Stimulated activated effector memory CD8-positive, alpha-beta T cell treated with anti-CD3 and anti-CD28 coated beads, Interleukin-12 subunit alpha, Interleukin-12 subunit beta, amount 100 ng/mL, for 72 hours (primary cell): Measurements from ENCODE around the gene DGKA.
"Not testable (repeated sequence)": the region's sequence is repeated elsewhere in the genome, so short reads cannot be mapped to it uniquely, and the experiment has no call there.

Experiments used
- ATAC-seq: fragments of 150-1000 bp; cut with Tn5 transposase; 2 replicates; pipeline ENCODE4 v1.10.0; 2021
- DNase-seq, 2 donors: peaks; one replicate each; pipeline ENCODE4 v3.0.0; 2021 to 2022; ENCODE audit warnings: low spot score in 2 of 2
- H3K27ac Mint-ChIP-seq: one replicate; pipeline ENCODE4 v1.8.0; 2022; ENCODE audit warnings: mild to moderate bottlenecking, mixed read lengths
- H3K36me3 Mint-ChIP-seq: one replicate; pipeline ENCODE4 v1.8.0; 2022; ENCODE audit warnings: mild to moderate bottlenecking, mixed read lengths
- H3K4me1 Mint-ChIP-seq: one replicate; pipeline ENCODE4 v1.8.0; 2022; ENCODE audit warnings: mixed read lengths
- H3K4me3 Mint-ChIP-seq: one replicate; pipeline ENCODE4 v1.8.0; 2022; ENCODE audit warnings: mild to moderate bottlenecking, mixed read lengths
- H3K9me3 Mint-ChIP-seq: one replicate; pipeline ENCODE4 v1.8.0; 2022; ENCODE audit warnings: mixed read lengths

The DGKA gene

DNA sequence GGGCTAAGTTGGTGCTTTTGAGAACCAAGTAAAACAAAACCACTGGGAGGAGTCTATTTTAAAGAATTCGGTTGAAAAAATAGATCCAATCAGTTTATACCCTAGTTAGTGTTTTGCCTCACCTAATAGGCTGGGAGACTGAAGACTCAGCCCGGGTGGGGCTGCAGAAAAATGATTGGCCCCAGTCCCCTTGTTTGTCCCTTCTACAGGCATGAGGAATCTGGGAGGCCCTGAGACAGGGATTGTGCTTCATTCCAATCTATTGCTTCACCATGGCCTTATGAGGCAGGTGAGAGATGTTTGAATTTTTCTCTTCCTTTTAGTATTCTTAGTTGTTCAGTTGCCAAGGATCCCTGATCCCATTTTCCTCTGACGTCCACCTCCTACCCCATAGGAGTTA lies 41.1 kb downstream of the DGKA start:
- no peak overlapping the region for H3K27ac Mint-ChIP-seq
- H3K4me3 Mint-ChIP-seq, result no peak overlapping the region
- peaks cover 2% of the 10 kb centered on the region for H3K36me3 Mint-ChIP-seq

GRCh38 chr12:55972456-55972855 lies 41.5 kb downstream of the DGKA start:
- peaks cover 22% of the 10 kb centered on the region for H3K4me1 Mint-ChIP-seq
- H3K27ac Mint-ChIP-seq, result no peak overlapping the region
- no peaks in the 10 kb centered on the region for H3K36me3 Mint-ChIP-seq
- no peak overlapping the region for H3K4me3 Mint-ChIP-seq
- ATAC-seq (no peak), DNase-seq (no peak)
- H3K9me3 Mint-ChIP-seq, result no peaks in the 10 kb centered on the region

More for the DNA sequence above, 41.1 kb downstream of the DGKA start:
- peaks cover 22% of the 10 kb centered on the region for H3K4me1 Mint-ChIP-seq
- no peaks in the 10 kb centered on the region for H3K9me3 Mint-ChIP-seq
- DNase-seq (no peak), ATAC-seq (no peak)

GRCh38 chr12:55972911-55973598 lies 42.1 kb downstream of the DGKA start:
- Mint-ChIP-seq H3K36me3 (no peaks in the 10 kb centered on the region), H3K4me3 (no peak overlapping the region)
- no peak for ATAC-seq

GRCh38 chr12:55973599-55974307 lies 42.8 kb downstream of the DGKA start, which contains the start of gene RAB5B:
Gene RAB5B (plus strand): TSS chr12:55974078. CDS start chr12:55986961, 12,883 bp downstream.
- no peak within 1 kb of the TSS for H3K4me3 Mint-ChIP-seq
- ATAC-seq (peak; percentile 96), DNase-seq (peak; percentile 85 to 97)
- no peaks in the 10 kb centered on the region for H3K9me3 Mint-ChIP-seq
- peaks cover 23% of the 10 kb centered on the region for H3K4me1 Mint-ChIP-seq
- peaks cover 7% of the 10 kb centered on the region for H3K36me3 Mint-ChIP-seq
- H3K27ac Mint-ChIP-seq, result no peak within 1 kb of the TSS

More at GRCh38 chr12:55972911-55973598, 42.1 kb downstream of the DGKA start:
- no peak overlapping the region for H3K27ac Mint-ChIP-seq
- H3K4me1 Mint-ChIP-seq, result peaks cover 22% of the 10 kb centered on the region
- DNase-seq, result no peak
- H3K9me3 Mint-ChIP-seq, result no peaks in the 10 kb centered on the region

DNA sequence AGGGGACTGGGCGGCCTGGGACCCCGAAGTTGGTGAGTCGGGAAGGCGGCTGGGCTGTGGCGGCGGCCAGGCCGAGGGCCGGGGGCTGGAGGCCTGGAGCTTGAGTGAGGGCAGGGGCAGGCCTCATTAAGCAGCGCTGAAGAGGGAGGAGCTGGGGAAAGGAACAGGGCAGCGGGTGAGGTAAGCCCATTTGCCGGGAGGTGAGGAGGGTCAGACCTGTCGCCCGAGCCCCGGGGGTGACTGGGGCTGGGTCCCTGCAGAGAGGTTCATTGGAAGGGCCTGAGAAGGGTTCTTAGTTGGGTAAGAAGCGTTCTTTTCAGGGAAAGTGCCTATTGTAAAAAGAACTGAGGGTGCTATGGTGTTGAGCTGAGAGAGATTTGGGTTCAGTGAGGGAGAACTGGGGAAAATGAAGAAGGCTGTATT lies 43.4 kb downstream of the DGKA start:
- Mint-ChIP-seq H3K27ac (no peak overlapping the region), H3K4me3 (no peak overlapping the region), H3K9me3 (no peaks in the 10 kb centered on the region), H3K4me1 (peaks cover 28% of the 10 kb centered on the region), H3K36me3 (peaks cover 13% of the 10 kb centered on the region)
- ATAC-seq, result peak; percentile 46
- no peak for DNase-seq

DNA sequence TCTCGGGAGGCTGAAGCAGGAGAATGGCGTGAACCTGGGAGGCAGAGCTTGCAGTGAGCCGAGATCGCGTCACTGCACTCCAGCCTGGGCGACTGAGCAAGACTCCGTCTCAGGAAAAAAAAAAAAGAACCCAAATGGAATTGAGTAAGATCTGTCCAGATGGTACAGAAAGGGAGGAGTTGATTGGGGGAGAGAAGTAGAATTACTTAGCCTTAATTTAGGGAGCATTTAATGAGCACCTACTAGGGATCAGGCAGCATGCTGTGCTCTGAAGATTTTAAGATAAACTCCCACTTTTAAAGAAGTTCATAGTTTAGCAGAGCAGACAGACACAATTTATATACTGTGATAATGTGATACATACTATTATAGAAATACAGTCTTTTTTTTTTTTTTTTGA lies 47.4 kb downstream of the DGKA start:
- DNase-seq, result no peak
- Mint-ChIP-seq H3K4me3 (no peak overlapping the region), H3K27ac (no peak overlapping the region), H3K9me3 (no peaks in the 10 kb centered on the region), H3K4me1 (peaks cover 37% of the 10 kb centered on the region), H3K36me3 (peaks cover 49% of the 10 kb centered on the region)
- ATAC-seq, result no peak

DNA sequence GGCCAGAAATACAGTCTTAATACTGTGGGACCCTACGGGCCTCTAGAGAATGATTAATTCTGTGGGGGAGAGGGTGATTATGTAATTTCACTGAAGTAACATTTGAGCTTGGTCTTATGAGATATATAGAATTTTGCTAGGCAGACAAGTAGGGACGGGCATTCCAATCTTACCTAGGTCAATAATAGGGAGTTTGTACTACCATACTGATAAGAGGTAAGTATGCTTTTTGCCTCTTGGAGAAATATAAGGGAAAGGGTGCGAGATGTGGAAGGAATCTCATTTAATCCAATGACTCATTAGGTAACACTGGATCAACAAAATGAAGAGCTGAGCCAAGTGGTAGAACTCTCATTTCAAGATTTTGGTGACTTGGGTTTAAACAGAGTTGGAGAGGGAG lies 48.1 kb downstream of the DGKA start:
- DNase-seq (no peak), ATAC-seq (no peak)
- Mint-ChIP-seq H3K27ac (peak overlapping the region; percentile 43), H3K4me1 (peaks cover 37% of the 10 kb centered on the region), H3K36me3 (peaks cover 56% of the 10 kb centered on the region), H3K4me3 (no peak overlapping the region), H3K9me3 (no peaks in the 10 kb centered on the region)

- H3K36me3 Mint-ChIP-seq, result peaks cover 80% of the 10 kb centered on the region
- not testable (repeated sequence) for ATAC-seq, H3K9me3 Mint-ChIP-seq, H3K4me3 Mint-ChIP-seq, DNase-seq, H3K27ac Mint-ChIP-seq
- H3K4me1 Mint-ChIP-seq, result peaks cover 30% of the 10 kb centered on the region
Observed at GRCh38 chr12:55981882-55982281, 50.9 kb downstream of the DGKA start.

GRCh38 chr12:55982319-55982936 lies 51.5 kb downstream of the DGKA start:
- Mint-ChIP-seq H3K36me3 (peaks cover 86% of the 10 kb centered on the region), H3K4me3 (no peak overlapping the region), H3K27ac (no peak overlapping the region), H3K4me1 (peaks cover 26% of the 10 kb centered on the region), H3K9me3 (no peaks in the 10 kb centered on the region)
- DNase-seq, result no peak
- no peak for ATAC-seq

DNA sequence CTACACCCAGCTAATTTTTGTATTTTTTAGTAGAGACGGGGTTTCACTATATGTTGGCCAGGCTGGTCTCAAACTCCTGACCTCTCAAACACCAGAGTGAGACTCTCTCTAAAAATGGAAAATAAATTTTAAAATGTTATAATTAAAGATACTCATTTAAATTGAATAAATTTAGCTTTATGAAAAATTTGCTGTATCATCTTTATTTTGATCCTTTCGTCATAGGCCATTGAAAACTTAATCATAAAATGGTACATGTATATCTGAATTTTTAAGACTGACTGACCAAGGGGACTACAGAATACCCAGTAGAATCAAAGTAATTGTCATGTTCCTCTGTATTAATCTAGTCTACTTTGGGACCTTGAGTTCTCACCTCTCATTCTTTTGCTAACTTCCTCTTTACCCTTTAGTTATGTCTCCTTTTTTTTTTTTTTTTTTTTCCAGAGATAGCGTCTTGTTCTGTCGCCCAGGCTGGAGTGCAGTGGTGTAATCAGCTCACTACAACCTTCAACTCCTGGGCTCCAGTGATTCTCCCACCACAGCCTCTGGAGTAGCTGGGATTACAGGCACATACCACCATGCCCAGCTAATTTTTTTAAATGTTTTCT lies 52.4 kb downstream of the DGKA start:
- Mint-ChIP-seq H3K4me3 (no peak overlapping the region), H3K36me3 (peaks cover 92% of the 10 kb centered on the region), H3K9me3 (no peaks in the 10 kb centered on the region), H3K27ac (peak overlapping the region; percentile 48), H3K4me1 (peaks cover 16% of the 10 kb centered on the region)
- ATAC-seq, result no peak
- no peak for DNase-seq

- H3K36me3 Mint-ChIP-seq, result peaks cover 95% of the 10 kb centered on the region
- DNase-seq, result no peak
- peaks cover 7% of the 10 kb centered on the region for H3K4me1 Mint-ChIP-seq
- no peak for ATAC-seq
- no peak overlapping the region for H3K27ac Mint-ChIP-seq
- H3K9me3 Mint-ChIP-seq, result no peaks in the 10 kb centered on the region
- no peak overlapping the region for H3K4me3 Mint-ChIP-seq
Observed at GRCh38 chr12:55984861-55985260, 53.9 kb downstream of the DGKA start.

DNA sequence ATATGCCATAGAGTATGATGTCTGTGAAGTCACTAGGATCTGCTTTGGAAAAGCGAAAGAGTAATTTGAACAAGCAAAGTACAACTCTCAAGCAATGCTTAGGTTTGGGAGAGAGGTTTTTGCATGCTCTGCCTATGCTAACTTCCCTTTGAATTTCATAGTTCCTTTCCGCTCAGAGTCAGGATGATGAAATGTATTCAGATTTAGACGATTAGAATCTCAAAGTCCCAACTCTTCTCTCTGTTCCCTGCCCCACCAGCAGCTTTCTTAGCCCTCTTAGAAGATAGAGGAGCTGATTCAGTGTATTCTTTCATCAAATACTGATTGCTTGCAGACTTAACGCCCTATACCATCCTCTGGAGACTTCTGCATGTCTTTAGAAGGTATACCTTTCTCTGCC lies 54.4 kb downstream of the DGKA start:
- Mint-ChIP-seq H3K4me1 (peaks cover 2% of the 10 kb centered on the region), H3K9me3 (no peaks in the 10 kb centered on the region), H3K27ac (peak overlapping the region; percentile 50), H3K36me3 (peaks cover 96% of the 10 kb centered on the region), H3K4me3 (no peak overlapping the region)
- ATAC-seq (no peak), DNase-seq (no peak)

- DNase-seq, ATAC-seq, H3K9me3 Mint-ChIP-seq, H3K4me3 Mint-ChIP-seq, H3K4me1 Mint-ChIP-seq: not testable (repeated sequence)
- H3K36me3 Mint-ChIP-seq, result peaks cover 96% of the 10 kb centered on the region
- H3K27ac Mint-ChIP-seq, result peak overlapping the region; percentile 50
Observed at GRCh38 chr12:55985976-55986375, 55.0 kb downstream of the DGKA start.

DNA sequence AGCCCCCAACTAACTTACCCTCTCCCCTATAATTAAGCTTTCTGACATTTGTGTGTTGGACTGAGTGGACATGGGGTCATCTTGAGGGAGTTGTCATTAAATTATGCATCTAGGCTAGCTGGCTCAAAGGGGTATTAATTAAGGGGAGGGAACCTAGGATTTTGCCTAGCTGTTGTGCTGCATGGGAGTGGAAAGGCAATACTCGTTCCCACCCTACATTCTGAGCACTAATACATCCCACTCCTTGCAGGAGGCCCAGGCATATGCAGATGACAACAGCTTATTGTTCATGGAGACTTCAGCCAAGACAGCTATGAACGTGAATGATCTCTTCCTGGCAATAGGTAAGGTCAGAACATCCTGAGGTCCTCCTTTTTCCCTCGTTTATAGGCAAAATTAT lies 60.1 kb downstream of the DGKA start:
- Mint-ChIP-seq H3K36me3 (peaks cover 100% of the 10 kb centered on the region), H3K4me1 (peaks cover 3% of the 10 kb centered on the region), H3K27ac (no peak overlapping the region), H3K4me3 (no peak overlapping the region), H3K9me3 (no peaks in the 10 kb centered on the region)
- ATAC-seq, result no peak
- DNase-seq, result no peak

GRCh38 chr12:55993230-55993853 lies 62.4 kb downstream of the DGKA start:
- DNase-seq (no peak), ATAC-seq (no peak)
- H3K4me3 Mint-ChIP-seq, result no peak overlapping the region
- H3K27ac Mint-ChIP-seq, result peak overlapping the region; percentile 81
- peaks cover 15% of the 10 kb centered on the region for H3K4me1 Mint-ChIP-seq
- no peaks in the 10 kb centered on the region for H3K9me3 Mint-ChIP-seq
- peaks cover 77% of the 10 kb centered on the region for H3K36me3 Mint-ChIP-seq
